Erythroblast (primary cell): ENCODE measurements around the gene HSD3B1.

ENCODE experiments used
- GATA1 ChIP-seq: IDR thresholded peaks from 2 replicates; pipeline ENCODE4 v1.6.1; 2011; ENCODE audit warnings: low read depth, mild to moderate bottlenecking, control low read depth, low read length, moderate library complexity
- POLR2A ChIP-seq: IDR thresholded peaks from 2 replicates; pipeline ENCODE4 v1.6.1; 2011; ENCODE audit warnings: mild to moderate bottlenecking, low read length

GRCh38 chr1:119490925-119491324 lies 16.1 kb upstream of the HSD3B1 start:
- TF ChIP-seq POLR2A (no peak), GATA1 (no peak)
